Skeletal muscle cell (primary cell): ENCODE results near the gene ADGRD1.

Experiments used
- DNase-seq: peaks from one replicate; pipeline ENCODE4 v3.0.0-alpha.2; 2010; ENCODE audit warnings: low read depth
- H3K4me3 ChIP-seq: 2 replicates; pipeline ENCODE4 v1.5.1; 2011; ENCODE audit warnings: low read depth, mild to moderate bottlenecking, control low read depth, low read length, moderate library complexity

ADGRD1 gene

GRCh38 chr12:131033486-131033885 is 79.8 kb downstream of the ADGRD1 start:
- H3K4me3 ChIP-seq = no peak overlapping the region
- DNase-seq = no peak

- DNase-seq = no peak
- no peak overlapping the region for H3K4me3 ChIP-seq
Observed at GRCh38 chr12:131033886-131034482, 80.3 kb downstream of the ADGRD1 start.

GRCh38 chr12:131034631-131035244 is 81.0 kb downstream of the ADGRD1 start:
- DNase-seq = no peak
- H3K4me3 ChIP-seq = no peak overlapping the region

- no peak overlapping the region for H3K4me3 ChIP-seq
- no peak for DNase-seq
Observed at GRCh38 chr12:131035245-131035681, 81.6 kb downstream of the ADGRD1 start.

- no peak for DNase-seq
- no peak overlapping the region for H3K4me3 ChIP-seq
Observed at GRCh38 chr12:131038159-131038558, 84.5 kb downstream of the ADGRD1 start.

- DNase-seq = no peak
Observed at GRCh38 chr12:131038961-131039950, 85.5 kb downstream of the ADGRD1 start.

GRCh38 chr12:131040491-131040890 is 86.8 kb downstream of the ADGRD1 start:
- DNase-seq = no peak
- no peak overlapping the region for H3K4me3 ChIP-seq

More at GRCh38 chr12:131038961-131039950, 85.5 kb downstream of the ADGRD1 start:
- no peak overlapping the region for H3K4me3 ChIP-seq

- H3K4me3 ChIP-seq = no peak overlapping the region
- DNase-seq = no peak
Observed at GRCh38 chr12:131041216-131041967, 87.7 kb downstream of the ADGRD1 start.

GRCh38 chr12:131041968-131042833 is 88.5 kb downstream of the ADGRD1 start:
- DNase-seq = no peak
- H3K4me3 ChIP-seq = no peak overlapping the region

- no peak overlapping the region for H3K4me3 ChIP-seq
- DNase-seq = no peak
Observed at GRCh38 chr12:131042834-131043245, 89.1 kb downstream of the ADGRD1 start.

GRCh38 chr12:131043401-131043871 is 89.7 kb downstream of the ADGRD1 start:
- H3K4me3 ChIP-seq = no peak overlapping the region
- DNase-seq = no peak

GRCh38 chr12:131044136-131044535 is 90.4 kb downstream of the ADGRD1 start:
- no peak overlapping the region for H3K4me3 ChIP-seq
- no peak for DNase-seq

GRCh38 chr12:131044760-131045381 is 91.2 kb downstream of the ADGRD1 start:
- DNase-seq = no peak
- H3K4me3 ChIP-seq = no peak overlapping the region

- DNase-seq = no peak
- H3K4me3 ChIP-seq = no peak overlapping the region
Observed at GRCh38 chr12:131045705-131046460, 92.2 kb downstream of the ADGRD1 start.

GRCh38 chr12:131046813-131047788 is 93.4 kb downstream of the ADGRD1 start:
- DNase-seq = no peak
- no peak overlapping the region for H3K4me3 ChIP-seq
